Gastroesophageal sphincter (tissue), 3 donors: ENCODE measurements around the gene PTPRN2.

Experiments used
- EP300 ChIP-seq: sonication (generic); formaldehyde crosslinking; IDR thresholded peaks from one replicate; pipeline ENCODE4 v1.6.1; 2017; ENCODE audit warnings: antibody characterized with exemption, mild to moderate bottlenecking
- POLR2A ChIP-seq, 2 donors: fragments of 450-650 bp; IDR thresholded peaks; one replicate each; pipeline ENCODE4 v1.6.1; 2017; ENCODE audit warnings: antibody characterized with exemption in 2 of 2, mild to moderate bottlenecking in 2 of 2, moderate library complexity in 1 of 2
- TF ChIP-seq, protein P1 (sequence below), 4 experiments: fragments of 200-600 bp in 2 of 4; fragments of 450-650 bp in 2 of 4; sonication (generic) in 1 of 4; IDR thresholded peaks; one replicate each; pipeline ENCODE4 v1.5.1; 2017 to 2019; ENCODE audit warnings: antibody characterized with exemption in 4 of 4, mild to moderate bottlenecking in 2 of 4, moderate library complexity in 2 of 4

DNA sequence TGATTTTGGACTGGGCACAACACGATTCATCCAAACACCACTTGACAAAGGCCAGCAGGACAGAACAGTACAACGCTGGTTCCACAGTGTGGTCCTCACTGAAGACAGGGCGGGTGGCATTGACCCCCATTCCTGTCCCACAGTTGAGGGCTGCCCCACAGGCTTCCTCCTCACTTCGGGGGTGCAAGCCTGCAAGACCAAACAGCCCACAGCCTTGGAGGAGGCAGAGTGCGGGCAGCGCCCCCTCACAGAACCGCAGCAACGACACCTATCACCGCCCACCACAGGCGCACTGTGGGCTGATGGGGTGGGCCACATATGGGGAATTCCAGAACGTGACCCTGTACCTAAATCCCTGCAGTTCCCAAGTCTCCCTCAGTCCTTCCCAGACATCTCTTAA lies 70.6 kb downstream of the PTPRN2 start:
- TF ChIP-seq, protein P1, sequence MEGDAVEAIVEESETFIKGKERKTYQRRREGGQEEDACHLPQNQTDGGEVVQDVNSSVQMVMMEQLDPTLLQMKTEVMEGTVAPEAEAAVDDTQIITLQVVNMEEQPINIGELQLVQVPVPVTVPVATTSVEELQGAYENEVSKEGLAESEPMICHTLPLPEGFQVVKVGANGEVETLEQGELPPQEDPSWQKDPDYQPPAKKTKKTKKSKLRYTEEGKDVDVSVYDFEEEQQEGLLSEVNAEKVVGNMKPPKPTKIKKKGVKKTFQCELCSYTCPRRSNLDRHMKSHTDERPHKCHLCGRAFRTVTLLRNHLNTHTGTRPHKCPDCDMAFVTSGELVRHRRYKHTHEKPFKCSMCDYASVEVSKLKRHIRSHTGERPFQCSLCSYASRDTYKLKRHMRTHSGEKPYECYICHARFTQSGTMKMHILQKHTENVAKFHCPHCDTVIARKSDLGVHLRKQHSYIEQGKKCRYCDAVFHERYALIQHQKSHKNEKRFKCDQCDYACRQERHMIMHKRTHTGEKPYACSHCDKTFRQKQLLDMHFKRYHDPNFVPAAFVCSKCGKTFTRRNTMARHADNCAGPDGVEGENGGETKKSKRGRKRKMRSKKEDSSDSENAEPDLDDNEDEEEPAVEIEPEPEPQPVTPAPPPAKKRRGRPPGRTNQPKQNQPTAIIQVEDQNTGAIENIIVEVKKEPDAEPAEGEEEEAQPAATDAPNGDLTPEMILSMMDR (IDR thresholded peaks at IDR 0.05): no peak
- TF ChIP-seq POLR2A (IDR thresholded peaks at IDR 0.05) (no peak), EP300 (no peak)
